GM23338 (cell line): ENCODE measurements around the gene DMD. TPM values are rescaled to one million over a fixed set of nuclear protein-coding genes. Genes with fewer than 3 reads are reported as not detected.

Source experiments
- ATAC-seq: fragments of 200-7000 bp; cut with Tn5 transposase; 3 replicates; pipeline ENCODE4 v1.9.1; 2020
- DNase-seq: peaks from one replicate; pipeline ENCODE4 v3.0.0-alpha.2; 2015; ENCODE audit warnings: low spot score
- H2AFZ ChIP-seq: fragments of 200-600 bp; sonication (generic); 2 replicates; pipeline ENCODE4 v1.8.0; 2016; ENCODE audit warnings: antibody characterized with exemption, mild to moderate bottlenecking, moderate library complexity
- H3F3A ChIP-seq: fragments of 200-600 bp; sonication (generic); replicated peaks from 2 replicates; pipeline ENCODE4 v1.8.0; 2017; ENCODE audit warnings: antibody characterized with exemption, mixed run types, low read depth
- H3K27ac ChIP-seq: fragments of 200-600 bp; sonication (generic); 2 replicates; pipeline ENCODE4 v1.6.1; 2016; ENCODE audit warnings: low read depth
- H3K27me3 ChIP-seq: fragments of 200-600 bp; sonication (generic); 2 replicates; pipeline ENCODE4 v1.8.0; 2016; ENCODE audit warnings: mild to moderate bottlenecking, mixed run types, moderate library complexity; ENCODE audit not compliant: insufficient read depth
- H3K36me3 ChIP-seq: fragments of 200-600 bp; sonication (generic); 2 replicates; pipeline ENCODE4 v1.8.0; 2016; ENCODE audit warnings: mild to moderate bottlenecking; ENCODE audit not compliant: insufficient read depth
- H3K4me1 ChIP-seq: fragments of 200-600 bp; sonication (generic); 2 replicates; pipeline ENCODE4 v1.8.0; 2016; ENCODE audit warnings: mild to moderate bottlenecking, moderate library complexity; ENCODE audit not compliant: insufficient read depth
- H3K4me2 ChIP-seq: fragments of 200-600 bp; sonication (generic); 2 replicates; pipeline ENCODE4 v1.7.1; 2017; ENCODE audit warnings: mixed run types
- H3K4me3 ChIP-seq: fragments of 200-600 bp; sonication (generic); 2 replicates; pipeline ENCODE4 v1.6.1; 2016; ENCODE audit warnings: mixed run types
- H3K79me2 ChIP-seq: fragments of 200-600 bp; sonication (generic); replicated peaks from 2 replicates; pipeline ENCODE4 v1.8.0; 2017; ENCODE audit warnings: mild to moderate bottlenecking; ENCODE audit not compliant: insufficient read depth
- H3K9me2 ChIP-seq: fragments of 200-600 bp; sonication (generic); 2 replicates; pipeline ENCODE4 v1.8.0; 2017; ENCODE audit not compliant: insufficient read depth
- H4K20me1 ChIP-seq: fragments of 200-600 bp; sonication (generic); replicated peaks from 2 replicates; pipeline ENCODE4 v1.8.0; 2017; ENCODE audit warnings: mild to moderate bottlenecking; ENCODE audit not compliant: insufficient read depth
- H3K27ac Mint-ChIP-seq: 2 replicates; pipeline ENCODE4 v1.8.0; 2020; ENCODE audit warnings: inconsistent platforms, mild to moderate bottlenecking, moderate library complexity, mixed read lengths
- H3K27me3 Mint-ChIP-seq: 3 replicates; pipeline ENCODE4 v1.8.0; 2022; ENCODE audit warnings: low read depth, mild to moderate bottlenecking, moderate library complexity, mixed read lengths, inconsistent platforms; ENCODE audit not compliant: insufficient read depth, poor library complexity
- H3K36me3 Mint-ChIP-seq: 3 replicates; pipeline ENCODE4 v1.8.0; 2021; ENCODE audit warnings: low read depth, mild to moderate bottlenecking, inconsistent platforms, moderate library complexity, mixed read lengths
- H3K4me1 Mint-ChIP-seq: 3 replicates; pipeline ENCODE4 v1.8.0; 2020; ENCODE audit warnings: mild to moderate bottlenecking, inconsistent platforms, mixed read lengths
- H3K4me3 Mint-ChIP-seq: 3 replicates; pipeline ENCODE4 v1.8.0; 2021; ENCODE audit warnings: moderate library complexity, mild to moderate bottlenecking, inconsistent platforms, mixed read lengths
- H3K9me3 Mint-ChIP-seq: 3 replicates; pipeline ENCODE4 v1.8.0; 2020; ENCODE audit warnings: moderate library complexity, mild to moderate bottlenecking, inconsistent platforms, mixed read lengths
- CREB1 ChIP-seq: fragments of 250-450 bp; sonication (Bioruptor Pico); IDR thresholded peaks from 2 replicates; pipeline ENCODE4 v1.5.0; 2020; ENCODE audit warnings: low read depth, mild to moderate bottlenecking, moderate library complexity
- ETS1 ChIP-seq: IDR thresholded peaks from 2 replicates; pipeline ENCODE4 v1.6.1; 2016; ENCODE audit warnings: antibody characterized with exemption
- EZH2 ChIP-seq: fragments of 200-600 bp; sonication (generic); IDR thresholded peaks from one replicate; pipeline ENCODE4 v1.8.0; 2017; ENCODE audit warnings: antibody characterized with exemption, mild to moderate bottlenecking, low read depth; ENCODE audit not compliant: unreplicated experiment
- EZH2phosphoT487 ChIP-seq: fragments of 200-600 bp; sonication (generic); IDR thresholded peaks from one replicate; pipeline ENCODE4 v1.8.1; 2018; ENCODE audit warnings: antibody characterized with exemption; ENCODE audit not compliant: unreplicated experiment
- JUNB ChIP-seq: IDR thresholded peaks from one replicate; pipeline ENCODE4 v1.6.1; 2016; ENCODE audit warnings: antibody characterized with exemption; ENCODE audit not compliant: unreplicated experiment
- NANOG ChIP-seq: IDR thresholded peaks from 2 replicates; pipeline ENCODE4 v1.6.1; 2016; ENCODE audit warnings: antibody characterized with exemption, borderline replicate concordance
- POLR2AphosphoS5 ChIP-seq: IDR thresholded peaks from 2 replicates; pipeline ENCODE4 v1.6.1; 2016; ENCODE audit warnings: antibody characterized with exemption, low read depth
- STAT1 ChIP-seq: IDR thresholded peaks from one replicate; pipeline ENCODE4 v1.6.1; 2016; ENCODE audit warnings: antibody characterized with exemption; ENCODE audit not compliant: unreplicated experiment
- ZNF114 ChIP-seq: fragments of 250-450 bp; sonication (Bioruptor Pico); IDR thresholded peaks from 2 replicates; pipeline ENCODE4 v1.5.0; 2020; ENCODE audit warnings: mild to moderate bottlenecking, moderate library complexity
- ZNF331 ChIP-seq: fragments of 250-450 bp; sonication (Bioruptor Pico); IDR thresholded peaks from 2 replicates; pipeline ENCODE4 v1.5.0; 2020; ENCODE audit warnings: low read depth, mild to moderate bottlenecking, moderate library complexity
- polyA plus RNA-seq: library from polyadenylated mRNA; unstranded; fragments of >200 nt; fragmentation: Nextera tagmentation; extraction: Ambion mirVana; gene quantifications from 2 replicates; pipeline ENCODE4 v1.2.1, GENCODE V29; 2016
- total RNA-seq: library from RNA; depleted of rRNA; stranded (reverse); fragments of >200 nt; shearing (Covaris generic); gene quantifications from 2 replicates; pipeline ENCODE4 v1.2.3, GENCODE V29; 2014
- TF ChIP-seq, protein P1 (sequence below): fragments of 250-450 bp; sonication (Bioruptor Pico); IDR thresholded peaks from 2 replicates; pipeline ENCODE4 v1.5.0; 2020; ENCODE audit warnings: mild to moderate bottlenecking, moderate library complexity
- TF ChIP-seq, protein P2 (sequence below), 2 experiments: fragments of 200-600 bp in 1 of 2; sonication (generic) in 1 of 2; conservative IDR thresholded peaks; 2 replicates each; pipeline versions ENCODE4 v1.5.1 to v1.6.1; 2016 to 2017; ENCODE audit warnings: antibody characterized with exemption in 2 of 2, low read depth in 2 of 2, mild to moderate bottlenecking in 2 of 2, moderate library complexity in 1 of 2
- TF ChIP-seq, protein P3 (sequence below): IDR thresholded peaks from one replicate; pipeline ENCODE4 v1.6.1; 2018; ENCODE audit warnings: antibody characterized with exemption; ENCODE audit not compliant: unreplicated experiment

DMD gene
- total and polyA plus RNA-seq, 2 experiments from 2014 or later = 4.5 to 7.6 TPM

GRCh38 chrX:32525234-32525633, 686.1 kb downstream of the DMD start:
- no peak for DNase-seq
- no peaks in the 10 kb centered on the region for H3K4me1 ChIP-seq
- H3F3A ChIP-seq = no peaks in the 10 kb centered on the region
- no peak overlapping the region for H3K27ac Mint-ChIP-seq
- no peak overlapping the region for H2AFZ ChIP-seq
- H3K4me1 Mint-ChIP-seq = no peaks in the 10 kb centered on the region; the same call in 2 of the 3 replicates
- no peak overlapping the region for H3K4me3 Mint-ChIP-seq
- TF ChIP-seq EZH2phosphoT487 (no peak), ZNF114 (no peak), POLR2AphosphoS5 (no peak), JUNB (no peak), EZH2 (no peak), ETS1 (no peak), CREB1 (no peak), ZNF331 (CRISPR knock-in tag) (no peak), NANOG (no peak), STAT1 (no peak)
- TF ChIP-seq, protein P1, sequence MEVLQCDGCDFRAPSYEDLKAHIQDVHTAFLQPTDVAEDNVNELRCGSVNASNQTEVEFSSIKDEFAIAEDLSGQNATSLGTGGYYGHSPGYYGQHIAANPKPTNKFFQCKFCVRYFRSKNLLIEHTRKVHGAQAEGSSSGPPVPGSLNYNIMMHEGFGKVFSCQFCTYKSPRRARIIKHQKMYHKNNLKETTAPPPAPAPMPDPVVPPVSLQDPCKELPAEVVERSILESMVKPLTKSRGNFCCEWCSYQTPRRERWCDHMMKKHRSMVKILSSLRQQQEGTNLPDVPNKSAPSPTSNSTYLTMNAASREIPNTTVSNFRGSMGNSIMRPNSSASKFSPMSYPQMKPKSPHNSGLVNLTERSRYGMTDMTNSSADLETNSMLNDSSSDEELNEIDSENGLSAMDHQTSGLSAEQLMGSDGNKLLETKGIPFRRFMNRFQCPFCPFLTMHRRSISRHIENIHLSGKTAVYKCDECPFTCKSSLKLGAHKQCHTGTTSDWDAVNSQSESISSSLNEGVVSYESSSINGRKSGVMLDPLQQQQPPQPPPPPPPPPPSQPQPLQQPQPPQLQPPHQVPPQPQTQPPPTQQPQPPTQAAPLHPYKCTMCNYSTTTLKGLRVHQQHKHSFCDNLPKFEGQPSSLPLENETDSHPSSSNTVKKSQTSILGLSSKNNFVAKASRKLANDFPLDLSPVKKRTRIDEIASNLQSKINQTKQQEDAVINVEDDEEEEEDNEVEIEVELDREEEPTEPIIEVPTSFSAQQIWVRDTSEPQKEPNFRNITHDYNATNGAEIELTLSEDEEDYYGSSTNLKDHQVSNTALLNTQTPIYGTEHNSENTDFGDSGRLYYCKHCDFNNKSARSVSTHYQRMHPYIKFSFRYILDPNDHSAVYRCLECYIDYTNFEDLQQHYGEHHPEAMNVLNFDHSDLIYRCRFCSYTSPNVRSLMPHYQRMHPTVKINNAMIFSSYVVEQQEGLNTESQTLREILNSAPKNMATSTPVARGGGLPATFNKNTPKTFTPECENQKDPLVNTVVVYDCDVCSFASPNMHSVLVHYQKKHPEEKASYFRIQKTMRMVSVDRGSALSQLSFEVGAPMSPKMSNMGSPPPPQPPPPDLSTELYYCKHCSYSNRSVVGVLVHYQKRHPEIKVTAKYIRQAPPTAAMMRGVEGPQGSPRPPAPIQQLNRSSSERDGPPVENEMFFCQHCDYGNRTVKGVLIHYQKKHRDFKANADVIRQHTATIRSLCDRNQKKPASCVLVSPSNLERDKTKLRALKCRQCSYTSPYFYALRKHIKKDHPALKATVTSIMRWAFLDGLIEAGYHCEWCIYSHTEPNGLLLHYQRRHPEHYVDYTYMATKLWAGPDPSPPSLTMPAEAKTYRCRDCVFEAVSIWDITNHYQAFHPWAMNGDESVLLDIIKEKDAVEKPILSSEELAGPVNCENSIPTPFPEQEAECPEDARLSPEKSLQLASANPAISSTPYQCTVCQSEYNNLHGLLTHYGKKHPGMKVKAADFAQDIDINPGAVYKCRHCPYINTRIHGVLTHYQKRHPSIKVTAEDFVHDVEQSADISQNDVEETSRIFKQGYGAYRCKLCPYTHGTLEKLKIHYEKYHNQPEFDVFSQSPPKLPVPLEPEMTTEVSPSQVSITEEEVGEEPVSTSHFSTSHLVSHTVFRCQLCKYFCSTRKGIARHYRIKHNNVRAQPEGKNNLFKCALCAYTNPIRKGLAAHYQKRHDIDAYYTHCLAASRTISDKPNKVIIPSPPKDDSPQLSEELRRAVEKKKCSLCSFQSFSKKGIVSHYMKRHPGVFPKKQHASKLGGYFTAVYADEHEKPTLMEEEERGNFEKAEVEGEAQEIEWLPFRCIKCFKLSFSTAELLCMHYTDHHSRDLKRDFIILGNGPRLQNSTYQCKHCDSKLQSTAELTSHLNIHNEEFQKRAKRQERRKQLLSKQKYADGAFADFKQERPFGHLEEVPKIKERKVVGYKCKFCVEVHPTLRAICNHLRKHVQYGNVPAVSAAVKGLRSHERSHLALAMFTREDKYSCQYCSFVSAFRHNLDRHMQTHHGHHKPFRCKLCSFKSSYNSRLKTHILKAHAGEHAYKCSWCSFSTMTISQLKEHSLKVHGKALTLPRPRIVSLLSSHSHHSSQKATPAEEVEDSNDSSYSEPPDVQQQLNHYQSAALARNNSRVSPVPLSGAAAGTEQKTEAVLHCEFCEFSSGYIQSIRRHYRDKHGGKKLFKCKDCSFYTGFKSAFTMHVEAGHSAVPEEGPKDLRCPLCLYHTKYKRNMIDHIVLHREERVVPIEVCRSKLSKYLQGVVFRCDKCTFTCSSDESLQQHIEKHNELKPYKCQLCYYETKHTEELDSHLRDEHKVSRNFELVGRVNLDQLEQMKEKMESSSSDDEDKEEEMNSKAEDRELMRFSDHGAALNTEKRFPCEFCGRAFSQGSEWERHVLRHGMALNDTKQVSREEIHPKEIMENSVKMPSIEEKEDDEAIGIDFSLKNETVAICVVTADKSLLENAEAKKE (CRISPR knock-in tag) = no peak
- TF ChIP-seq, protein P2, sequence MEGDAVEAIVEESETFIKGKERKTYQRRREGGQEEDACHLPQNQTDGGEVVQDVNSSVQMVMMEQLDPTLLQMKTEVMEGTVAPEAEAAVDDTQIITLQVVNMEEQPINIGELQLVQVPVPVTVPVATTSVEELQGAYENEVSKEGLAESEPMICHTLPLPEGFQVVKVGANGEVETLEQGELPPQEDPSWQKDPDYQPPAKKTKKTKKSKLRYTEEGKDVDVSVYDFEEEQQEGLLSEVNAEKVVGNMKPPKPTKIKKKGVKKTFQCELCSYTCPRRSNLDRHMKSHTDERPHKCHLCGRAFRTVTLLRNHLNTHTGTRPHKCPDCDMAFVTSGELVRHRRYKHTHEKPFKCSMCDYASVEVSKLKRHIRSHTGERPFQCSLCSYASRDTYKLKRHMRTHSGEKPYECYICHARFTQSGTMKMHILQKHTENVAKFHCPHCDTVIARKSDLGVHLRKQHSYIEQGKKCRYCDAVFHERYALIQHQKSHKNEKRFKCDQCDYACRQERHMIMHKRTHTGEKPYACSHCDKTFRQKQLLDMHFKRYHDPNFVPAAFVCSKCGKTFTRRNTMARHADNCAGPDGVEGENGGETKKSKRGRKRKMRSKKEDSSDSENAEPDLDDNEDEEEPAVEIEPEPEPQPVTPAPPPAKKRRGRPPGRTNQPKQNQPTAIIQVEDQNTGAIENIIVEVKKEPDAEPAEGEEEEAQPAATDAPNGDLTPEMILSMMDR (conservative IDR thresholded peaks at IDR 0.05; ENCODE audit: low read depth in 2 of 2) = no peak
- TF ChIP-seq, protein P3, sequence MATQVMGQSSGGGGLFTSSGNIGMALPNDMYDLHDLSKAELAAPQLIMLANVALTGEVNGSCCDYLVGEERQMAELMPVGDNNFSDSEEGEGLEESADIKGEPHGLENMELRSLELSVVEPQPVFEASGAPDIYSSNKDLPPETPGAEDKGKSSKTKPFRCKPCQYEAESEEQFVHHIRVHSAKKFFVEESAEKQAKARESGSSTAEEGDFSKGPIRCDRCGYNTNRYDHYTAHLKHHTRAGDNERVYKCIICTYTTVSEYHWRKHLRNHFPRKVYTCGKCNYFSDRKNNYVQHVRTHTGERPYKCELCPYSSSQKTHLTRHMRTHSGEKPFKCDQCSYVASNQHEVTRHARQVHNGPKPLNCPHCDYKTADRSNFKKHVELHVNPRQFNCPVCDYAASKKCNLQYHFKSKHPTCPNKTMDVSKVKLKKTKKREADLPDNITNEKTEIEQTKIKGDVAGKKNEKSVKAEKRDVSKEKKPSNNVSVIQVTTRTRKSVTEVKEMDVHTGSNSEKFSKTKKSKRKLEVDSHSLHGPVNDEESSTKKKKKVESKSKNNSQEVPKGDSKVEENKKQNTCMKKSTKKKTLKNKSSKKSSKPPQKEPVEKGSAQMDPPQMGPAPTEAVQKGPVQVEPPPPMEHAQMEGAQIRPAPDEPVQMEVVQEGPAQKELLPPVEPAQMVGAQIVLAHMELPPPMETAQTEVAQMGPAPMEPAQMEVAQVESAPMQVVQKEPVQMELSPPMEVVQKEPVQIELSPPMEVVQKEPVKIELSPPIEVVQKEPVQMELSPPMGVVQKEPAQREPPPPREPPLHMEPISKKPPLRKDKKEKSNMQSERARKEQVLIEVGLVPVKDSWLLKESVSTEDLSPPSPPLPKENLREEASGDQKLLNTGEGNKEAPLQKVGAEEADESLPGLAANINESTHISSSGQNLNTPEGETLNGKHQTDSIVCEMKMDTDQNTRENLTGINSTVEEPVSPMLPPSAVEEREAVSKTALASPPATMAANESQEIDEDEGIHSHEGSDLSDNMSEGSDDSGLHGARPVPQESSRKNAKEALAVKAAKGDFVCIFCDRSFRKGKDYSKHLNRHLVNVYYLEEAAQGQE = no peak
- no peaks in the 10 kb centered on the region for H3K27me3 ChIP-seq
- no peaks in the 10 kb centered on the region for H3K36me3 Mint-ChIP-seq
- no peak overlapping the region for H3K4me2 ChIP-seq
- ATAC-seq = no peak
- H3K27me3 Mint-ChIP-seq = no peaks in the 10 kb centered on the region
- no peaks in the 10 kb centered on the region for H3K9me2 ChIP-seq
- no peaks in the 10 kb centered on the region for H3K79me2 ChIP-seq
- no peaks in the 10 kb centered on the region for H3K9me3 Mint-ChIP-seq
- no peaks in the 10 kb centered on the region for H4K20me1 ChIP-seq
- H3K36me3 ChIP-seq = no peaks in the 10 kb centered on the region
- no peak overlapping the region for H3K27ac ChIP-seq
- H3K4me3 ChIP-seq = no peak overlapping the region
